Activated B cell treated with CpG ODN at 0.5 μM for 24 hours (primary cell): ENCODE data around the gene GCK. TPM values are rescaled to one million over a fixed set of nuclear protein-coding genes. Genes with fewer than 3 reads are reported as not detected.

Experiments
- ATAC-seq: fragments of 200-7000 bp; cut with Tn5 transposase; one replicate; pipeline ENCODE4 v1.10.0; 2021; ENCODE audit warnings: low read depth, mild to moderate bottlenecking, moderate library complexity
- CTCF ChIA-PET: fragments of 350-600 bp; sonication (Branson Sonifier 250); formaldehyde crosslinking; loops from one replicate; lab custom pipeline; 2021; ENCODE audit warnings: antibody characterized with exemption; lab: Charles Lee
- POLR2A ChIA-PET: fragments of 350-600 bp; sonication (Branson Sonifier 250); formaldehyde crosslinking; loops from one replicate; lab custom pipeline; 2021; ENCODE audit warnings: antibody characterized with exemption; lab: Charles Lee
- DNase-seq: peaks from one replicate; pipeline ENCODE4 v3.0.0; 2022
- H3K27ac Mint-ChIP-seq: one replicate; pipeline ENCODE4 v1.8.0; 2020; ENCODE audit warnings: mixed read lengths
- H3K27me3 Mint-ChIP-seq: one replicate; pipeline ENCODE4 v1.8.0; 2021; ENCODE audit warnings: mixed read lengths
- H3K36me3 Mint-ChIP-seq: one replicate; pipeline ENCODE4 v1.8.0; 2021; ENCODE audit warnings: low read depth, mixed read lengths
- H3K4me1 Mint-ChIP-seq: one replicate; pipeline ENCODE4 v1.8.0; 2021; ENCODE audit warnings: mixed read lengths
- H3K4me3 Mint-ChIP-seq: one replicate; pipeline ENCODE4 v1.8.0; 2020; ENCODE audit warnings: mild to moderate bottlenecking, mixed read lengths
- H3K9me3 Mint-ChIP-seq: one replicate; pipeline ENCODE4 v1.8.0; 2020; ENCODE audit warnings: mixed read lengths
- intact Hi-C: fragments of 100-400 bp; cut with micrococcal nuclease; formaldehyde crosslinking; loops from one replicate; pipeline ENCODE4 v1.15.1; 2024
- total RNA-seq: library from RNA; stranded (reverse); gene quantifications from 2 replicates; pipeline ENCODE4 v1.2.3, GENCODE V29; 2022
- TF ChIP-seq, protein P1 (sequence below): fragments of 200-600 bp; IDR thresholded peaks from one replicate; pipeline ENCODE4 v1.8.0; 2022; ENCODE audit warnings: antibody characterized with exemption, mild to moderate bottlenecking

Gene GCK
- total RNA-seq, 1 donor from 2014 or later = 0.13 TPM

DNA sequence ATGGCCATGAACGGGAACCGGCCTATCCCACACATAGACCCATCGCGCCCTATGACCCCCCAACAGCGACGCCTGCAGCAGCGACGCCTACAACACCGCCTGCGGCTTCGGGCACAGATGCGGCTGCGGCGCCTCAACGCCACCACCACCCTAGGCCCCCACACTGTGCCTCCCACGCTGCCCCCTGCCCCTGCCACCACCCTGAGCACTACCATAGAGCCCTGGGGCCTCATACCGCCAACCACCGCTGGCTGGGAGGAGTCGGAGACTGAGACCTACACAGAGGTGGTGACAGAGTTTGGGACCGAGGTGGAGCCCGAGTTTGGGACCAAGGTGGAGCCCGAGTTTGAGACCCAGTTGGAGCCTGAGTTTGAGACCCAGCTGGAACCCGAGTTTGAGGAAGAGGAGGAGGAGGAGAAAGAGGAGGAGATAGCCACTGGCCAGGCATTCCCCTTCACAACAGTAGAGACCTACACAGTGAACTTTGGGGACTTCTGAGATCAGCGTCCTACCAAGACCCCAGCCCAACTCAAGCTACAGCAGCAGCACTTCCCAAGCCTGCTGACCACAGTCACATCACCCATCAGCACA, 75.4 kb downstream of the GCK start:
- H3K27ac Mint-ChIP-seq = no peak overlapping the region
- intact Hi-C loops = no loop called here
- no peak for ATAC-seq
- peaks cover 58% of the 10 kb centered on the region for H3K36me3 Mint-ChIP-seq
- DNase-seq = no peak
- no peaks in the 10 kb centered on the region for H3K4me1 Mint-ChIP-seq
- POLR2A ChIA-PET = interaction anchor here (1.0 kb wide), 1 partner anchor 9 kb away, joined by 3 read pairs; no protein-coding TSS in a partner anchor
- H3K9me3 Mint-ChIP-seq = no peaks in the 10 kb centered on the region
- no peaks in the 10 kb centered on the region for H3K27me3 Mint-ChIP-seq
- CTCF ChIA-PET = no interaction called here
- no peak overlapping the region for H3K4me3 Mint-ChIP-seq
- TF ChIP-seq, protein P1, sequence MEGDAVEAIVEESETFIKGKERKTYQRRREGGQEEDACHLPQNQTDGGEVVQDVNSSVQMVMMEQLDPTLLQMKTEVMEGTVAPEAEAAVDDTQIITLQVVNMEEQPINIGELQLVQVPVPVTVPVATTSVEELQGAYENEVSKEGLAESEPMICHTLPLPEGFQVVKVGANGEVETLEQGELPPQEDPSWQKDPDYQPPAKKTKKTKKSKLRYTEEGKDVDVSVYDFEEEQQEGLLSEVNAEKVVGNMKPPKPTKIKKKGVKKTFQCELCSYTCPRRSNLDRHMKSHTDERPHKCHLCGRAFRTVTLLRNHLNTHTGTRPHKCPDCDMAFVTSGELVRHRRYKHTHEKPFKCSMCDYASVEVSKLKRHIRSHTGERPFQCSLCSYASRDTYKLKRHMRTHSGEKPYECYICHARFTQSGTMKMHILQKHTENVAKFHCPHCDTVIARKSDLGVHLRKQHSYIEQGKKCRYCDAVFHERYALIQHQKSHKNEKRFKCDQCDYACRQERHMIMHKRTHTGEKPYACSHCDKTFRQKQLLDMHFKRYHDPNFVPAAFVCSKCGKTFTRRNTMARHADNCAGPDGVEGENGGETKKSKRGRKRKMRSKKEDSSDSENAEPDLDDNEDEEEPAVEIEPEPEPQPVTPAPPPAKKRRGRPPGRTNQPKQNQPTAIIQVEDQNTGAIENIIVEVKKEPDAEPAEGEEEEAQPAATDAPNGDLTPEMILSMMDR = no peak

DNA sequence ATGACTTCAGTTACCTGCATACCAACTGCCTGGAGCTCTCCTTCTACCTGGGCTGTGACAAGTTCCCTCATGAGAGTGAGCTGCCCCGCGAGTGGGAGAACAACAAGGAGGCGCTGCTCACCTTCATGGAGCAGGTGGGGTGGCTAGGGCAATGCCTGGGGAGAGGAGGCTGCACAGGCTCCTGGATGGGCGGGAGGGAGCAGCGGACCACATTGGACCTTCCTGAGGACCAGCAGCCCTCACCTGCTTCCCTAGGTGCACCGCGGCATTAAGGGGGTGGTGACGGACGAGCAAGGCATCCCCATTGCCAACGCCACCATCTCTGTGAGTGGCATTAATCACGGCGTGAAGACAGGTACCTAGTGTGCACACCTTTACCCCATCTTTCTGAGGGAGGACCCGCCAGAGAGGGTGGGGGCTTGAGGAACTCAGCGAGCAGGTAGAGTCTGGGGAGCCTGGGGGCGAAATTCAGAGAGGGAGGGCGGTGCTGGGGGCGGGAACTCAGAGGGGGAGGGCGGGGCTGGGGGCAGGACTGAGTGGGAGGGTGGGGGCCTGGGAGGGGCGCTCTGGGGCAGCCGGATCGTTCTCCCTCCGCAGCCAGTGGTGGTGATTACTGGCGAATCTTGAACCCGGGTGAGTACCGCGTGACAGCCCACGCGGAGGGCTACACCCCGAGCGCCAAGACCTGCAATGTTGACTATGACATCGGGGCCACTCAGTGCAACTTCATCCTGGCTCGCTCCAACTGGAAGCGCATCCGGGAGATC, 76.1 kb downstream of the GCK start:
- H3K27me3 Mint-ChIP-seq = no peaks in the 10 kb centered on the region
- intact Hi-C loops = no loop called here
- H3K4me1 Mint-ChIP-seq = no peaks in the 10 kb centered on the region
- ChIA-PET CTCF (no interaction called here), POLR2A (interaction anchor here (1.7 kb wide), 1 partner anchor 41 kb away, joined by 3 read pairs; no protein-coding TSS in a partner anchor)
- no peak for DNase-seq
- H3K27ac Mint-ChIP-seq = no peak overlapping the region
- TF ChIP-seq, protein P1 = no peak
- no peaks in the 10 kb centered on the region for H3K9me3 Mint-ChIP-seq
- H3K36me3 Mint-ChIP-seq = peaks cover 54% of the 10 kb centered on the region
- no peak overlapping the region for H3K4me3 Mint-ChIP-seq
- ATAC-seq = no peak

DNA sequence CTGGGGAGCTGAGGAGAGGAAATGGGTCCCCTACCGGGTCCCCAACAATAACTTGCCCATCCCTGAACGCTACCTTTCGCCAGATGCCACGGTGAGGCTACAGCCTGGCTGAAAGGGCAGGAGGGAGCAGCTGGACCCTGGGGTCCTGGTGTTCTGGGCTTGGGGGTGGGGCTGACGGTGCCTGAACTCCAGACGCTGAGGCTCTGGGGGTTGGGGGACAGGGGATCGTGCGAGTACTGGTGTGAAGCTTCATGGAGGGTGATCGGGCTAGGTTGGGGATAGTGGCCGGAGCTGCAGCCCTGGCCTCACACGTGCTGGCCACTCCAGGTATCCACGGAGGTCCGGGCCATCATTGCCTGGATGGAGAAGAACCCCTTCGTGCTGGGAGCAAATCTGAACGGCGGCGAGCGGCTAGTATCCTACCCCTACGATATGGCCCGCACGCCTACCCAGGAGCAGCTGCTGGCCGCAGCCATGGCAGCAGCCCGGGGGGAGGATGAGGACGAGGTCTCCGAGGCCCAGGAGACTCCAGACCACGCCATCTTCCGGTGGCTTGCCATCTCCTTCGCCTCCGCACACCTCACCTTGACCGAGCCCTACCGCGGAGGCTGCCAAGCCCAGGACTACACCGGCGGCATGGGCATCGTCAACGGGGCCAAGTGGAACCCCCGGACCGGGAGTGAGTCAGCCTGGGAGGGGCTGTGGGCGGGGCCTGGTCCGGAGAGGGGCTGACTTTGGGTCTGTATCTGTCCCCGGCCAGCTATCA, 76.8 kb downstream of the GCK start:
- CTCF ChIA-PET = no interaction called here
- ATAC-seq (no peak), DNase-seq (no peak)
- no peak overlapping the region for H3K27ac Mint-ChIP-seq
- TF ChIP-seq, protein P1 = no peak
- POLR2A ChIA-PET = interaction anchor here (1.7 kb wide), 1 partner anchor 40 kb away, joined by 3 read pairs; no protein-coding TSS in a partner anchor
- no peaks in the 10 kb centered on the region for H3K4me1 Mint-ChIP-seq
- H3K27me3 Mint-ChIP-seq = no peaks in the 10 kb centered on the region
- peaks cover 47% of the 10 kb centered on the region for H3K36me3 Mint-ChIP-seq
- intact Hi-C loops = no loop called here
- H3K4me3 Mint-ChIP-seq = no peak overlapping the region
- H3K9me3 Mint-ChIP-seq = no peaks in the 10 kb centered on the region

DNA sequence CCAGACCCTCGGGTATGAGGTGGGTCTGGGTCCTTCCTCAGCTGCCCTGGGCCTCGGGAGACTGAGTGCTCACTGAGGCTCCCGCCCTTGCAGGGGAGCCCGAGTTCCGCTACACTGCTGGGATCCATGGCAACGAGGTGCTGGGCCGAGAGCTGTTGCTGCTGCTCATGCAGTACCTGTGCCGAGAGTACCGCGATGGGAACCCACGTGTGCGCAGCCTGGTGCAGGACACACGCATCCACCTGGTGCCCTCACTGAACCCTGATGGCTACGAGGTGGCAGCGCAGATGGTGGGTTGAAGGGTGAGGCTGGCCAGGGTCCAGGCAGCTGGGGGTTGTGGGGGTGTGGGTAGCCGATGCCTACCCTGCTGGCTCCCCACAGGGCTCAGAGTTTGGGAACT, 77.5 kb downstream of the GCK start:
- no peak for ATAC-seq
- TF ChIP-seq, protein P1 = no peak
- Mint-ChIP-seq H3K27me3 (no peaks in the 10 kb centered on the region), H3K27ac (no peak overlapping the region), H3K4me3 (no peak overlapping the region), H3K4me1 (no peaks in the 10 kb centered on the region), H3K36me3 (peaks cover 40% of the 10 kb centered on the region), H3K9me3 (no peaks in the 10 kb centered on the region)
- intact Hi-C loops = no loop called here
- CTCF ChIA-PET = no interaction called here
- POLR2A ChIA-PET = interaction anchor here (1.7 kb wide), 1 partner anchor 39 kb away, joined by 3 read pairs; no protein-coding TSS in a partner anchor
- no peak for DNase-seq
